Stomach smooth muscle (tissue), 2 donors: ENCODE measurements around the gene MEGF8.
"Not testable (repeated sequence)": the region's sequence is repeated elsewhere in the genome, so short reads cannot be mapped to it uniquely, and the experiment has no call there.

Experiments
- H3K27ac ChIP-seq: one replicate; pipeline ENCODE4 v1.7.0; 2013; ENCODE audit warnings: mild to moderate bottlenecking, low read length, inconsistent platforms
- H3K27me3 ChIP-seq, 2 donors: one replicate each; pipeline ENCODE4 v1.7.0; 2013; ENCODE audit warnings: low read length in 2 of 2; ENCODE audit not compliant: insufficient read depth in 2 of 2, control insufficient read depth in 1 of 2
- H3K36me3 ChIP-seq, 2 donors: one replicate each; pipeline ENCODE4 v1.7.0; 2013; ENCODE audit warnings: low read length in 2 of 2; ENCODE audit not compliant: control insufficient read depth in 2 of 2, insufficient read depth in 2 of 2
- H3K4me1 ChIP-seq: one replicate; pipeline ENCODE4 v1.7.0; 2013; ENCODE audit warnings: low read length; ENCODE audit not compliant: control insufficient read depth, insufficient read depth
- H3K4me3 ChIP-seq, 2 donors: one replicate each; pipeline ENCODE4 v1.7.0; 2013; ENCODE audit warnings: low read length in 2 of 2
- H3K9ac ChIP-seq, 2 donors: one replicate each; pipeline ENCODE4 v1.7.0; 2013; ENCODE audit warnings: low read length in 2 of 2, mild to moderate bottlenecking in 1 of 2
- H3K9me3 ChIP-seq, 2 donors: one replicate each; pipeline ENCODE4 v1.7.0; 2013; ENCODE audit warnings: low read length in 2 of 2; ENCODE audit not compliant: control insufficient read depth in 2 of 2
- donor health status: healthy.
- donor health status: Pancreatic carcinoma.

Gene MEGF8

DNA sequence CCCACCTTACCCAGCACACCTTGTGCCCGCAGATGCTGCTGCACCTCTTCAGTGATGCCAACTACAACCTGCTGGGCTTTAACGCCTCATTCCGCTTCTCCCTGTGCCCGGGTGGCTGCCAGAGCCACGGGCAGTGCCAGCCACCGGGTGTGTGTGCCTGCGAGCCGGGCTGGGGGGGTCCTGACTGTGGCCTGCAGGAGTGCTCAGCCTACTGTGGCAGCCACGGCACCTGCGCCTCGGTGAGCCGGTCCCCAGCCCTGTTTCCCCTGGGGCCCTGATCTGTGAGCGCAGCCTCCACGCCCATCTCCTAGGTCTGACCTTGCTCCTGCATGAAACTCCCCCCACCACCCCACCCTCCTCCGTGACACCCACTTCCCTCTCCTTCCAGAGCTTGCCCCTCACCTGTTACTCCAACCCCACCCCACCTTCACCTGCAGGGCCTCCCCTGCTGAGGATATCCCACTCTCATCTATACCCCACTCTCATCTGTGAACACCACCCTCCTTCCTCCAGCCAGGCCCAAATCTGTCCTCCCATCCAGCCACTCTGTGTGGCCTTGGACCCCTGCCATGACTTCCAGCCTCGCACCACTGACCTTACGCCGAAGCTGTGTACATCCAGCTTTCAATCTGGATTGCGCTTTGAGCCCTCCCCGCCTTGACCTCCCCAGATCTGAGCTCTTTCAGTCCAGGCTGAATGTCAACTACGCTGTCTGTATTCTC, 8.7 kb downstream of the MEGF8 start:
- H3K4me3 ChIP-seq, result no peak overlapping the region
- H3K36me3 ChIP-seq, result peaks cover 6 to 13% of the 10 kb centered on the region in 2 donors
- H3K9me3 ChIP-seq, result no peaks in the 10 kb centered on the region
- no peak overlapping the region for H3K27ac ChIP-seq
- no peaks in the 10 kb centered on the region for H3K27me3 ChIP-seq
- H3K4me1 ChIP-seq, result peaks cover 5% of the 10 kb centered on the region
- H3K9ac ChIP-seq, result no peak overlapping the region

DNA sequence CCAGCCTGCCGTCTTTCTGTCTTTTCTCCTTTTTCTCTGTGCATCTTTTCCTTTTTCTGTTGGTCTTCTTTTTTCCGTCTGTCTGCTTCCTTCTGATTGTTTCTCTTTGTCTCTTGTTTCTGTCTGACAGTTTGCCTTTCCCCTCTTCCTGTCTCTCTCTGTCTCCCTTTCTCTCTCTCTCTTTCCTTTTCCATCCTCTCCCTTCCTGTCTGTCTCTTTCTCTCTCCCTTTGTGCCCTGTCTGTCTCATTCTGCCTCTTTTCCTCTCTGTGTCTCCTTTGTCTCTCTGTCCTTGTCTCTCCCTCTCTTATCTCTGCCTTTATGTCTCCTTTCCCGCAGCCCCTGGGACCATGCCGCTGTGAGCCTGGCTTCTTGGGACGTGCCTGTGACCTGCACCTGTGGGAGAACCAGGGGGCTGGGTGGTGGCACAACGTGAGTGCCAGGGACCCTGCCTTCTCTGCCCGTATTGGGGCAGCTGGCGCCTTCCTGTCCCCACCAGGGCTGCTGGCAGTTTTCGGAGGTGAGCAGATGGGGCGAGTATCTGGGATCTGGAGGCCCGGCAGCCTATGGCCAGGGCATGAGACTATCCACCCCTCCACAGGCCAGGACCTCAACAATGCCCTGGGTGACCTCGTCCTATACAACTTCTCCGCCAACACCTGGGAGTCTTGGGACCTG, 9.4 kb downstream of the MEGF8 start:
- Histone ChIP-seq H3K36me3 (peaks cover 6 to 13% of the 10 kb centered on the region in 2 donors), H3K27me3 (no peaks in the 10 kb centered on the region), H3K9me3 (no peaks in the 10 kb centered on the region), H3K4me3 (no peak overlapping the region), H3K9ac (no peak overlapping the region), H3K27ac (no peak overlapping the region), H3K4me1 (peaks cover 5% of the 10 kb centered on the region)

DNA sequence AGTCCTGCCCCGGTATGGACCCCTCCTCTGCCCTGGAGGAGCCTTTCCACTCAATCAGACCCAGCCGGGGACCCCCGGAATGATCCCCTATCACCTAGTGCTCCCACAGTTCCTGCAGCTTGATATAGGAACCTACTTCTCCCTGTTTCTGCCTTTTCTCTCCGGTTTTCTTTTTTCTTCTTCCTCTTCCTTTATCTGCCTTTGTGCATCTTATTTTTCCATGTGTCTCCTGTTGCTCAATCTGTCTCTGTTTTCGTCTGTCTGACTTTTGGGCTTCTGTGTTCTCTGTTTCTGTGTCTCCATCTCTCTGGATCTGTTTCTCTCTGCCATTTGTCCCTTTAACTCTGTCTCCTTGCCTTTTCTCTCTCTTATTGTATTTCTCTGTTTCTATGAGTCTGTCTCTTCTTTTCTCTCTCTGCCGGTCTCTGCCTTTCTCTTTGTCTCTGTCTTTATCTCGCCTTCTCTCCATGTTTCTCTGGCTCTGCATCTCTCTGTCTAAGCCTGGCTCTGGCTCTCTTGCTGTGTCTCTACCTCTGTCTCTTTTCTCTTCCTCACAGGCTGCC, 10.0 kb downstream of the MEGF8 start:
- H3K27me3 ChIP-seq, result no peaks in the 10 kb centered on the region
- no peak overlapping the region for H3K4me3 ChIP-seq
- no peak overlapping the region for H3K9ac ChIP-seq
- H3K9me3 ChIP-seq, result no peaks in the 10 kb centered on the region
- no peak overlapping the region for H3K27ac ChIP-seq
- peaks cover 6 to 13% of the 10 kb centered on the region in 2 donors for H3K36me3 ChIP-seq
- peaks cover 4% of the 10 kb centered on the region for H3K4me1 ChIP-seq

DNA sequence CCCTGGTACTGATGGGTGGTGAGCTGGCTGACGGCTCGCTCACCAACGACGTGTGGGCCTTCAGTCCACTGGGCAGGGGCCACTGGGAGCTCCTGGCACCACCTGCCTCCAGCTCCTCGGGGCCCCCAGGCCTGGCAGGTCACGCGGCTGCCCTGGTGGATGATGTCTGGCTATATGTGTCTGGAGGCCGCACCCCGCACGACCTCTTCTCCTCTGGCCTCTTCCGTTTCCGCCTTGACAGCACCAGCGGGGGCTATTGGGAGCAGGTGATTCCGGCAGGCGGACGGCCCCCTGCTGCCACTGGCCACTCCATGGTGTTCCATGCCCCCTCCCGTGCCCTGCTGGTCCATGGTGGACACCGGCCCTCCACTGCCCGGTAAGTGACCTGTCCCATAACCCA, 10.5 kb downstream of the MEGF8 start:
- Histone ChIP-seq H3K9ac (no peak overlapping the region), H3K4me1 (peaks cover 2% of the 10 kb centered on the region), H3K4me3 (no peak overlapping the region), H3K36me3 (peaks cover 6 to 13% of the 10 kb centered on the region in 2 donors), H3K9me3 (no peaks in the 10 kb centered on the region), H3K27me3 (no peaks in the 10 kb centered on the region), H3K27ac (no peak overlapping the region)

DNA sequence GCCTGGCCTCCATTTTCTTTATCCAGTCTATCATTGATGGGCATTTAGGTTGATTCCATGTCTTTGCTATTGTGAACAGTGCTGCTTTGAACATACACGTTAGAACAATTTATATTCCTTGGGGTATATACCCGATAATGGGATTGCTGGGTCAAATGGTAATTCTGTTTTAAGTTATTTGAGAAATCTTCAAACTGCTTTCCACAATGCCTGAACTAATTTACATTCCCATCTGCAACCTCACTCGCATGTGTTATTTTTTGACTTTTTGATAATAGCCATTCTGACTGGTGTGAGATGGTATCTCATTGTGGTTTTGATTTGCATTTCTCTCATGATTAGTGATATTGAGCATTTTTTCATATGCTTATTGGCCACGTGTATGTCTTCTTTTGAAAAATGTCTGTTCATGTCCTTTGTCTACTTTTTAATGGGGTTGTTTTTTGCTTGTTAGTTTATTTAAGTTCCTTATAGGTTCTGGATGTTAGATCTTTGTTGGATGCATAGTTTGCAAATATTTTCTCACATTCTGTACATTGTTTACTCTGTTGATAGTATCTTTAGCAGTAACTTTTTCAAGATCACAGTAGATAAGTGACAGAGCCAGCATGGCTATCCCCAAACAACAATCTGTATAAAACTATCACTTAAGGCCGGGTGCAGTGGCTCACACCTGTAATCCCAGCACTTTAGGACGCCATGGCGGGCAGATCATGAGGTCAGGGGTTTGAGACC, 13.9 kb downstream of the MEGF8 start:
- not testable (repeated sequence) for H3K27ac ChIP-seq, H3K4me1 ChIP-seq, H3K9me3 ChIP-seq, H3K4me3 ChIP-seq, H3K9ac ChIP-seq, H3K27me3 ChIP-seq
- H3K36me3 ChIP-seq, result peaks cover 6 to 15% of the 10 kb centered on the region in 2 donors

DNA sequence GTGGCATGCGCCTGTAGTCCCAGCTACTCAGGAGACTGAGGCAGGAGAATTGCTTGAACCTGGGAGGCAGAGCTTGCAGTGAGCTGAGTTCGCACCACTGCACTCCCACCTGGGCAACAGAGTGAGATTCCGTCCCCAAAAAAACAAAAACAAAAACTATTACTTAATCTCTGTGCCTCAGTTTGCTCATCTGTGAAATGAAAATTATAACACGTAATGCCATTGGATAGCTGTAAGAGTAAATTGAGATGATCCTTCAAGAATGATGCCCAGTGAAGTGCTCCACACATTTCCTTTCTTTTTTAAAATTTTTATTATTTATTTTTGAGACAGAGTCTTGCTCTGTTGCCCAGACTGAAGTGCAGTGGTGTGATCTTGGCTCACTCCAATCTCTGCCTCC, 14.5 kb downstream of the MEGF8 start:
- H3K27me3 ChIP-seq, H3K4me3 ChIP-seq, H3K9ac ChIP-seq, H3K9me3 ChIP-seq, H3K27ac ChIP-seq, H3K4me1 ChIP-seq: not testable (repeated sequence)
- H3K36me3 ChIP-seq, result peaks cover 6 to 15% of the 10 kb centered on the region in 2 donors

DNA sequence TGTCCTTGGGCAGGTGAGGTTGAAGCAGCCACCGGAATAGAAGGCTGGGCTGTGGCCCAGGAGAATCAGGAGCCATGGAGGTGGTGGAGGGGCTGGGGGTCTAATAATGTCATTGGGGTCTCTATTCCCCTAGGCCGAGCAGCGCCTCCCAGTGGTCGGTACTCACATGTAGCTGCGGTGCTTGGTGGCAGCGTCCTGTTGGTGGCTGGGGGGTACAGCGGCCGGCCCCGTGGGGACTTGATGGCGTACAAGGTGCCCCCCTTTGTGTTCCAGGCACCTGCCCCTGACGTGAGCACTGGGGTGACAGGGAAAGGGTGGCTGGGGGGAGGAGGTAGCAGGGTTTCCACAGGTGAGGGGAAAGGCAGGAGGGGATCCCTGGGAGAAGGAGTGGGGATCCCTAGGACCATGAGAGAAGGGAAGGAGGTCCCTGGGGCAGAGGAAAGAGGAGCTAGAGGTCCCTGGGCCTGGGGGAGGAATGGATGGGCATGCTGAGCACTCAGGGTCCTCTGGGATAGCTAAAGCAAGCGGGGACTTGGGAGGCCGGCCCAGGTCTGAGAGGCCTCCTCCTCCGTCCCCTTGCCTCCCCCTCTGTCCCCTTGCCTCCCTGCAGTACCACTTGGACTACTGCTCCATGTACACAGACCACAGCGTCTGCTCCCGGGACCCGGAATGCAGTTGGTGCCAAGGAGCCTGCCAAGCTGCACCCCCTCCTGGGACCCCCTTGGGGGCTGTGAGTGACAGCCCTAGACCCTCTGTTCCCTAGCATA, 18.1 kb downstream of the MEGF8 start:
- Histone ChIP-seq H3K27ac (no peak overlapping the region), H3K4me3 (no peak overlapping the region), H3K4me1 (no peaks in the 10 kb centered on the region), H3K36me3 (peaks cover 10 to 13% of the 10 kb centered on the region in 2 donors), H3K27me3 (no peaks in the 10 kb centered on the region), H3K9me3 (no peaks in the 10 kb centered on the region), H3K9ac (no peak overlapping the region)

DNA sequence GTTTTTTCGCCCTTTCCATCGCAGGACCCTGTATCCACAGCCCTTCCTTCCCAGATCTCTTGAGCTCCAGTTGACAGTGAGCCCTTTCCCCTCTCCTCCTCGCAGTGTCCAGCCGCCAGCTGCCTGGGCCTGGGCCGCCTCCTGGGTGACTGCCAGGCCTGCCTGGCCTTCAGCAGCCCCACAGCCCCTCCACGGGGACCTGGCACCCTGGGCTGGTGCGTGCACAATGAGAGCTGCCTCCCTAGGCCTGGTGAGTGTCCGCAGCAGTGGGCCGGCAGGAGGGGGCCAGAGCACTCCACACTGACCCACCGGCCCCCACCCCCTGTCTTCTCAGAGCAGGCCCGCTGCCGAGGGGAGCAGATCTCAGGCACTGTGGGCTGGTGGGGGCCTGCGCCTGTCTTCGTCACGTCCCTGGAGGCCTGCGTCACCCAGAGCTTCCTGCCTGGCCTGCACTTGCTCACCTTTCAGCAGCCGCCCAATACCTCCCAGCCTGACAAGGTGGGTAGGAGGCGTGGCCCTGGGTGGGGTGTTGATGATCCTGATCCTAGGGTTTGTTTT, 19.0 kb downstream of the MEGF8 start:
- Histone ChIP-seq H3K27ac (no peak overlapping the region), H3K36me3 (peaks cover 10 to 16% of the 10 kb centered on the region in 2 donors), H3K27me3 (no peaks in the 10 kb centered on the region), H3K9me3 (no peaks in the 10 kb centered on the region), H3K4me1 (no peaks in the 10 kb centered on the region), H3K4me3 (no peak overlapping the region), H3K9ac (no peak overlapping the region)

DNA sequence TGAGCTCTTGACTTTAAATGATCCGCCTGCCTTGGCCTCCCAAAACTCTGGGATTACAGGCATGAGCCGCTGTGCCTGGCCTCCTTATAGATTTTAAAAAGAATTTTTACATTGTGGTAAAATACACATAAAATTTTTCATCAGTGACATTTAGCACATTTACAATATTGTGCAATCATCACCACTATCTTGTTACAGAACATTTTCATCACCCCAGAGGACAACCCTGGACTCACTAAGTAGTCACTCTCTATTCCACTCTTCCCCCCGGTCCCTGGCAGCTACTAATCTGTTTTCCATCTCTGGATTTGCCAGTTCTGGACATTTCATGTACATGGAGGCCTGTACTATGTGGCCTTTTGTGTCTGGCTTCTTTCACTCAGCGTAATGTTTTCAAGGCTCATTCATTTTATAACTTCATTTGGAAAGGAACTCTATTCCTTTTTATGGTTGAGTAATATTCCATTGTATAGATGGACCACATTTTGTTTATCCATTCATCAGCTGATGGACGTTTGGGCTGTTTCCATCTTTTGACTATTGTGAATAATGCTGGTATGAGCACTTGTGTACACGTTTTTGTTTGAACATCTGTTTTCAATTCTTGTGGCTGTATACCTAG, 19.9 kb downstream of the MEGF8 start:
- no peaks in the 10 kb centered on the region for H3K4me1 ChIP-seq
- no peaks in the 10 kb centered on the region for H3K27me3 ChIP-seq
- H3K27ac ChIP-seq, result no peak overlapping the region
- H3K9ac ChIP-seq, result no peak overlapping the region
- no peaks in the 10 kb centered on the region for H3K9me3 ChIP-seq
- no peak overlapping the region for H3K4me3 ChIP-seq
- peaks cover 10 to 17% of the 10 kb centered on the region in 2 donors for H3K36me3 ChIP-seq

DNA sequence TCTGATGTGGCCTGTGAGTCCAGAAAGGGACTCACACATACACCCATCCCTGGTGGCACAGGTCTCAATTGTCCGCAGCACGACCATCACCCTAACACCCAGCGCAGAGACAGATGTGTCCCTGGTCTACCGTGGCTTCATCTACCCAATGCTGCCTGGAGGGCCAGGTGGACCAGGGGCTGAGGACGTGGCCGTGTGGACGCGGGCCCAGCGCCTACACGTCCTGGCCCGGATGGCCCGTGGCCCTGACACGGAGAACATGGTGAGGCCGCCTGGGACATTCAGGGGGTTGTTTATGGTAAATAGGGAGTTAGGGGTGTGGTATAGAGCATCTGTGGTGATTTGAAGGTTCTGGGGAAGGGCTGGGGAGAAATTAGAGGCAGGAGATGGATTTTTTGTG, 22.8 kb downstream of the MEGF8 start:
- Histone ChIP-seq H3K36me3 (peaks cover 10 to 20% of the 10 kb centered on the region in 2 donors), H3K27me3 (no peaks in the 10 kb centered on the region), H3K27ac (no peak overlapping the region)

More for the DNA sequence above, 22.8 kb downstream of the MEGF8 start:
- no peaks in the 10 kb centered on the region for H3K4me1 ChIP-seq
- no peaks in the 10 kb centered on the region for H3K9me3 ChIP-seq
- H3K9ac ChIP-seq, result no peak overlapping the region
- no peak overlapping the region for H3K4me3 ChIP-seq
